Heart left ventricle (tissue), 13 donors: Measurements from ENCODE around the gene RAD23A.

Experiments used
- POLR2A ChIP-seq, 2 donors: fragments of 450-650 bp; IDR thresholded peaks; one replicate each; pipeline ENCODE4 v1.6.1; 2017; ENCODE audit warnings: antibody characterized with exemption in 2 of 2, mild to moderate bottlenecking in 2 of 2, moderate library complexity in 2 of 2
- TF ChIP-seq, protein P1 (sequence below), 12 donors: fragments of 200-600 bp; sonication (generic) in 4 of 12; IDR thresholded peaks; one replicate each; pipeline versions ENCODE4 v1.5.0 to v1.8.0; 2018 to 2022; ENCODE audit warnings: antibody characterized with exemption in 12 of 12, mild to moderate bottlenecking in 5 of 12
- donor health status: ischemic (EF 13 %, LVEDD 7.1; RV severe dilation, severe dysfunction).
- donor health status: DM: no; HTN: yes; CAD: no.
- donor health status: DM: no; HTN: no; CAD: no.
- donor health status: ischemic (EF 25% LVEDD 6.9; RV normal size, moderate dysfunction).
- donor health status: ischemic (EF 25% LVEDD 5.7; RV mildly dilated, moderate dysfunction).
- donor health status: ischemic (EF 35%, LVEDD 5.7; RV mildly dilated, moderate dysfunction).
- donor health status: nonischemic (EF 11% LVEDD 7.7; RV severe dilation, severe dysfunction).
- donor health status: DM: yes; HTN: yes; CAD: no.
- donor health status: PGD.
- donor health status: ischemic (EF 29% LVEDD 5.4; RV normal size, mild dysfunction).
- donor health status: nonischemic (EF 23%, LVEDD 6.1; RV moderate dilation, normal function).

DNA sequence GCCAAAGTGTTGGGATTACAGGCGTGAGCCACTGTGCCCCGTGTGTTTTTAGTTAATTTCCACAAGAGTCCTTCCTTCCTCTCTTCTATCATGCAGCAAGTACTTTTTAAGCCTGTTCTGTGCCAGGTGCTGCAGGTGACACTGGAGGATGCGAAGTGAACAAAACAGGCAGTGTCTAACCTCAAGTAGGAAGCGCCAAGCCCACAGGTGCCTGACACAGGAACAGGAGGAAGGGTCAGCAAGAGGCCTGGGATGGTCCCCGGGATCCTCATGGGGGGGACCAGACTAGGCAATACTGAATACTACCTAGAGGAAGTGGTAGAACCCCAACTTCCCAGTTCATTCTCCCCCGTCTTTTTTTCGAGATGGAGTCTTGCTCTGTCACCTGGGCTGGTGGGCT lies 9.1 kb upstream of the RAD23A start:
- TF ChIP-seq, protein P1, sequence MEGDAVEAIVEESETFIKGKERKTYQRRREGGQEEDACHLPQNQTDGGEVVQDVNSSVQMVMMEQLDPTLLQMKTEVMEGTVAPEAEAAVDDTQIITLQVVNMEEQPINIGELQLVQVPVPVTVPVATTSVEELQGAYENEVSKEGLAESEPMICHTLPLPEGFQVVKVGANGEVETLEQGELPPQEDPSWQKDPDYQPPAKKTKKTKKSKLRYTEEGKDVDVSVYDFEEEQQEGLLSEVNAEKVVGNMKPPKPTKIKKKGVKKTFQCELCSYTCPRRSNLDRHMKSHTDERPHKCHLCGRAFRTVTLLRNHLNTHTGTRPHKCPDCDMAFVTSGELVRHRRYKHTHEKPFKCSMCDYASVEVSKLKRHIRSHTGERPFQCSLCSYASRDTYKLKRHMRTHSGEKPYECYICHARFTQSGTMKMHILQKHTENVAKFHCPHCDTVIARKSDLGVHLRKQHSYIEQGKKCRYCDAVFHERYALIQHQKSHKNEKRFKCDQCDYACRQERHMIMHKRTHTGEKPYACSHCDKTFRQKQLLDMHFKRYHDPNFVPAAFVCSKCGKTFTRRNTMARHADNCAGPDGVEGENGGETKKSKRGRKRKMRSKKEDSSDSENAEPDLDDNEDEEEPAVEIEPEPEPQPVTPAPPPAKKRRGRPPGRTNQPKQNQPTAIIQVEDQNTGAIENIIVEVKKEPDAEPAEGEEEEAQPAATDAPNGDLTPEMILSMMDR (IDR thresholded peaks at IDR 0.05): no peak
- TF ChIP-seq POLR2A (IDR thresholded peaks at IDR 0.05): no peak
